Fibroblast of lung (primary cell): ENCODE data around the gene CNTNAP5.

Source experiments
- CTCF ChIP-seq, 2 donors: IDR thresholded peaks in 1 of 2; conservative IDR thresholded peaks in 1 of 2; 1 replicate in 1 of 2; 2 replicates in 1 of 2; pipeline ENCODE4 v1.5.1; 2011 to 2012; ENCODE audit warnings: low read length in 2 of 2, control low read depth in 1 of 2, inconsistent platforms in 1 of 2, low read depth in 1 of 2, mild to moderate bottlenecking in 1 of 2
- EZH2 ChIP-seq: IDR thresholded peaks from 2 replicates; pipeline ENCODE4 v1.5.1; 2012; ENCODE audit warnings: low read length, control low read depth, mild to moderate bottlenecking; ENCODE audit errors: missing control alignments

GRCh38 chr2:124112206-124112605 is 87.1 kb downstream of the CNTNAP5 start:
- TF ChIP-seq CTCF (conservative IDR thresholded peaks at IDR 0.05 in 1 of 2, IDR thresholded peaks at IDR 0.05 in 1 of 2; ENCODE audit: low read depth in 1 of 2, low read length in 2 of 2) = no peak
- TF ChIP-seq EZH2 = no peak
